ENCODE results near the gene PTH1R. TPM values are rescaled to one million over a fixed set of nuclear protein-coding genes. Genes with fewer than 3 reads are reported as not detected.

Gene PTH1R
- total RNA-seq, 2 donors from 2014 or later: 0.69 to 0.86 TPM

DNA sequence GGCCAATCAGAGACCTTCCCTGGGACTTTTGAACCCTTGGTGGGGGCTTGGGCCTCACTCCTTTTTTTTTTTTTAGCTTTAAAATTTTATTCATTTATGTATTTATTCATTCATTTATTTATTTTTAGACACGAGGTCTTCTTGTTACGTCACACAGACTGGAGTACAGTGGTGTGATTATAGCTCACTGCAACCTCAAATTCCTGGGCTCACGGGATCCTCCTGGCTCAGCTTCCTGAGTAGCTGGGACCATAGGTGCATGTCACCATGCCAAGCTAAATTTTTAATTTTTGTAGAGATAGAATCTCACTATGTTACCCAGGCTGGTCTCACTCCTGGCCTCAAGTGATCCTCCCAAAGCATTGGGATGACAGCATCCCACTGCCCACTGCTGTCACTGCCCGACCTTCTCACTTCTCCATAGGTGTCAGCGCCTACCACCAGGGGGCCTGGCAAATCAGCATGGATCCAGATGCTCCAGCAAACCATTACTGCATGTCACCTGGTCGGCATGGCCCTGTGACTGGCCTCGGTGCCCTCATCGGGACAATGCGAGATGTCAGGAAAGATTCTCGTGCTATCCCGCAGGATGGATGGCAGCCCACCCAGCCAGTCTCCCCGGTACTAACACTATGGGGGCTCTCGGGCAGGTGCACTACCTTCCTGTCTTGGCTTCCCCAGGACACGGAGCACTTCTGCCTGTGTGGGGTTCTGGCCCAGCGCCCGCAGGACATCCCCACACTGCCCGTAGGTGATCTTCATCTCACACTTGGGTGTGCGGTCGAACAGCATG lies 17.3 kb upstream of the PTH1R start:
- no peak for DNase-seq
- no peak overlapping the region for H3K9ac ChIP-seq (ENCODE audit: low read depth in 2 of 2, low read length in 2 of 2)
- no peak overlapping the region for H3K27ac ChIP-seq
- H3K4me3 ChIP-seq: no peak overlapping the region
- no peaks in the 10 kb centered on the region for H3K4me1 ChIP-seq
- H3K9me3 ChIP-seq: no peaks in the 10 kb centered on the region
- no peaks in the 10 kb centered on the region for H3K27me3 ChIP-seq
- H3K36me3 ChIP-seq: no peaks in the 10 kb centered on the region
- intact Hi-C loops (cut with DNase I): no loop called here
- TF ChIP-seq, protein P1, sequence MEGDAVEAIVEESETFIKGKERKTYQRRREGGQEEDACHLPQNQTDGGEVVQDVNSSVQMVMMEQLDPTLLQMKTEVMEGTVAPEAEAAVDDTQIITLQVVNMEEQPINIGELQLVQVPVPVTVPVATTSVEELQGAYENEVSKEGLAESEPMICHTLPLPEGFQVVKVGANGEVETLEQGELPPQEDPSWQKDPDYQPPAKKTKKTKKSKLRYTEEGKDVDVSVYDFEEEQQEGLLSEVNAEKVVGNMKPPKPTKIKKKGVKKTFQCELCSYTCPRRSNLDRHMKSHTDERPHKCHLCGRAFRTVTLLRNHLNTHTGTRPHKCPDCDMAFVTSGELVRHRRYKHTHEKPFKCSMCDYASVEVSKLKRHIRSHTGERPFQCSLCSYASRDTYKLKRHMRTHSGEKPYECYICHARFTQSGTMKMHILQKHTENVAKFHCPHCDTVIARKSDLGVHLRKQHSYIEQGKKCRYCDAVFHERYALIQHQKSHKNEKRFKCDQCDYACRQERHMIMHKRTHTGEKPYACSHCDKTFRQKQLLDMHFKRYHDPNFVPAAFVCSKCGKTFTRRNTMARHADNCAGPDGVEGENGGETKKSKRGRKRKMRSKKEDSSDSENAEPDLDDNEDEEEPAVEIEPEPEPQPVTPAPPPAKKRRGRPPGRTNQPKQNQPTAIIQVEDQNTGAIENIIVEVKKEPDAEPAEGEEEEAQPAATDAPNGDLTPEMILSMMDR (IDR thresholded peaks at IDR 0.05): peak; percentile 24

DNA sequence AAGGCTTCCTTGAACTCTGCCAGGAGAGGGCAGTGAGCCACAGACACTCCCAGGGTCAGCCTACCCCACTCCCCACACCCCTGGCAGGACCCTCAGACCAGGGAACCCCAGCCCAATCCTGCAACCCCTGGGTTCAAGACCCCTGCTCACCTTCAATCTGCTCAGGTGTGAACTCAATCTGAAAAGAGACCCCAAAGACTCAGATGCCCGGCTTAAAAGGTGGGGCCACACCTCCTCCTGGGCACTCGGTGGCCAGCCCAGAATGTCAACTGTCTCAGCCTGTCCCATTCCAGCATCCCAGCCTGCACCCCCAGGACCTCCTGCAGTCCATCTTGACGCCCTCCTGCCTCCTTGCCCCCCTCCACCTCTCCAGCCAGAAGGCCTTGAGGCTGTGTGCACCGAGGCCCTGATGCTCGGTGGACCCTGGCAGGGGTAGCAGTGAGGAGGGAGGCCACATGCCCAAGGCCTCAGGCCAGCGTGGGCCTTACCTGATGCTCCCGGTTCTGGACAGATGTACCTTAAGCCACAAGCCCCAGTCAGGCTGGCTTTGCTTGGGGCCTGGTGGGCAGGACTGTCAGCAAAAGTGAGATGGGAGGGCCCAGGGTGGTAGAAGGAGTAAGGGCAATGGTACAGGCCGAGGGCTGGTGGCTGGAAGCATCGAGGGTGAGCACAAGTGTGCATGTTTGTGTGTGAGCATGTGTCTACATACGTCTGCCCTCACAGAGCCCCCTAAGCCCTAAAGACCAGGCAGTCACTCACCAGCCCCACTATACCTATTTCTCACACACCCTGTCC lies 16.5 kb upstream of the PTH1R start:
- Histone ChIP-seq H3K36me3 (no peaks in the 10 kb centered on the region), H3K27me3 (no peaks in the 10 kb centered on the region), H3K9me3 (no peaks in the 10 kb centered on the region), H3K27ac (no peak overlapping the region), H3K4me1 (no peaks in the 10 kb centered on the region), H3K9ac (ENCODE audit: low read depth in 2 of 2, low read length in 2 of 2) (no peak overlapping the region), H3K4me3 (no peak overlapping the region)
- DNase-seq: no peak
- TF ChIP-seq, protein P1 (IDR thresholded peaks at IDR 0.05): no peak
- intact Hi-C loops (cut with DNase I): no loop called here

DNA sequence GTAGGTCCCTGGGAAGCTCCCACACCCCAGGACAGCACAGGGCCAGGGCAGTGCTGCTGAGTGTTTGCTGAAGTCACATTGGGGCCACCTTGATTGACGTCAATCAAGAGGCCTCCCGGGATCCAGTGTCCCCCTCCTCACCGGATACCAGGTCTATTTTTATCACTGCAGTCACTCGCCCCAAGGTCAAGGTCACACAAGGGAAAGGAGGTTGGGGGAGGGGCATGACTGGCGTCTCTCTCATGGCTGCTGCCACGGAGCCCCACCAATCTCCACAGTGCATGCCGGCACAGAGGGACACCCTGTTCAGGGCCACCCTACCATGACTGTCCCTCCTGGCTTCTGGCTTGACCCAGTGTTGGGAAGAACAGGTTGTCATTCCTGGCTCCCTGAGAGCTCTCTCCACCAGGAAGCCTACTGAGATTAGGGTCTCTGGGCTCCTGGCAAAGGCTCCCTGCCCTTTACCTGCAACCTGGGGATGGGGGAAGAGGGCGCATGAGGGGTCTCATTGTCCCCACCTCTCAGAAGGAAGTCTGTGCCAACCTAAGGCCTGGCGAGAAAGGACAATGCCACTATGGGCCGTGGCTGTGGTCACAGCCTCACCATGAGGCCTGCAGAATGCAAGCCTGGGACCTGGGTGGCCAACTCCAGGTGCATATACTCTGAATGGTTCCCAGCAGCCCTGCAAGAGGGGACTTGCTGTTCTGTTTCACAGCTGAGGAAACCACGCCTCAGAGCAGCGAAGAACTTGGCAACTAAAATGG lies 15.7 kb upstream of the PTH1R start:
- Histone ChIP-seq H3K4me1 (no peaks in the 10 kb centered on the region), H3K36me3 (no peaks in the 10 kb centered on the region), H3K27ac (no peak overlapping the region), H3K9me3 (no peaks in the 10 kb centered on the region), H3K9ac (ENCODE audit: low read depth in 2 of 2, low read length in 2 of 2) (no peak overlapping the region), H3K4me3 (no peak overlapping the region), H3K27me3 (no peaks in the 10 kb centered on the region)
- no peak for DNase-seq
- TF ChIP-seq, protein P1 (IDR thresholded peaks at IDR 0.05): no peak
- intact Hi-C loops (cut with DNase I): no loop called here

DNA sequence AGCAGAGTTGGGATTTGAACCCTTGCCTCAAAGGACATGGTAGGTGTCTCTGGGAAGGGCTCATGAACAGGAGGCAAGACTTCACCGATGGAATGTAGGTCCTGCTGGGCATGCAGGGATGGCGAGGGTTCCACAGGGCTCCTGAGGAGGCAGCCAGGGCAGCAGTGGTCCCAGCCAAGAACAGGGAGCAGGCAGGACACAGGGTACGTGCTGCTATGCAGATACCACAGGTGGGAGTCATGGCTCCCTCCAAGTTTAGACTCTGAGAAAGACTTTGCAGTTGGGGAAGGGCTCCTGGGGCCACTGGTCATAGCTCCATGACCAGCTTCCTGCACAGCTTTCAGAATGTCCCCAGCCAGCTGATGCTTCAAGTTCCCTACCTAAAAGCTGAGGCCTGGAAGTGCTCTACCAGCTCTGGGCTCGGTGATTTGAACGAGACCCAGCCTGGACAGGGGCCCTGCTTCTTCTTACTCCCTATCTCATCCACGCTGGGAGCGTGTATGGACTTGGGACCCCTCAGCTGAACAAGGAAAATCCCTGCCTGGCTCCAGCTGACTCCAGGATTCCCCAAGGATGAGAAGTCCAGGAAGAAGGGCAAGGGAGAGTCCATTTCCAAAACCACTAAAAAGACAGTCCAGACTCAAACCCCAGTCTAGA lies 15.0 kb upstream of the PTH1R start:
- Histone ChIP-seq H3K4me1 (no peaks in the 10 kb centered on the region), H3K27ac (no peak overlapping the region)
- DNase-seq: no peak

More for the DNA sequence above, 15.0 kb upstream of the PTH1R start:
- intact Hi-C loops (cut with DNase I): no loop called here
- TF ChIP-seq, protein P1 (IDR thresholded peaks at IDR 0.05): no peak
- H3K9me3 ChIP-seq: no peaks in the 10 kb centered on the region
- no peaks in the 10 kb centered on the region for H3K27me3 ChIP-seq
- no peak overlapping the region for H3K9ac ChIP-seq (ENCODE audit: low read depth in 2 of 2, low read length in 2 of 2)
- H3K4me3 ChIP-seq: no peak overlapping the region
- no peaks in the 10 kb centered on the region for H3K36me3 ChIP-seq

Data from colonic mucosa (tissue), 4 donors.